LNCaP clone FGC (cell line): Measurements from ENCODE around the gene ARL13A.

Experiments
- DNase-seq: peaks from one replicate; pipeline ENCODE4 v3.0.0-alpha.2; 2011; ENCODE audit warnings: low read depth
- H3K4me3 ChIP-seq: 2 replicates; pipeline ENCODE4 v1.5.1; 2011; ENCODE audit warnings: mild to moderate bottlenecking, low read depth, low read length, control low read depth
- TF ChIP-seq, protein P1 (sequence below): IDR thresholded peaks from 2 replicates; pipeline ENCODE4 v1.5.1; 2012; ENCODE audit warnings: mild to moderate bottlenecking; ENCODE audit not compliant: control insufficient read depth, insufficient read depth; ENCODE audit errors: extremely low read depth

ARL13A gene

DNA sequence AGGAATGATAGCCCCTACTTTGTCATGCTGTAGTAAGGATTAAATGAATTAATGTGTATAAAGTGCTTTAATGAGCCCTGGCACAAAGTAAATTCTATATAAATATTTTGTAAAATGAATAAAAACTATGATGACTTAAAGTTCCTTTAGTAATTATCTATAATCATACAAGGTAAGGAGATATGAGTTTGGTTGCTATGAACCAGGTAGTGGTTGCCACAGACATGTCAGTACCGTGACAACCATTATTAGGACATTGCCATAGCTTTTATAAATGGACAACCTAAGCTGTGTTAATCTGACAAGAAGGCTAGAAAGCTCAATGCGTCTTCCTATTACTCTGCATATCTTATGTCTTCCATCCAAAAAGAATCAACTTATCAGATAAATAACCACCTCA lies at the start of gene ARL13A:
ARL13A (plus strand) TSS at position 301 of the 400 bp plus-strand sequence. CDS start 3,982 bp downstream, outside the sequence.
- TF ChIP-seq, protein P1, sequence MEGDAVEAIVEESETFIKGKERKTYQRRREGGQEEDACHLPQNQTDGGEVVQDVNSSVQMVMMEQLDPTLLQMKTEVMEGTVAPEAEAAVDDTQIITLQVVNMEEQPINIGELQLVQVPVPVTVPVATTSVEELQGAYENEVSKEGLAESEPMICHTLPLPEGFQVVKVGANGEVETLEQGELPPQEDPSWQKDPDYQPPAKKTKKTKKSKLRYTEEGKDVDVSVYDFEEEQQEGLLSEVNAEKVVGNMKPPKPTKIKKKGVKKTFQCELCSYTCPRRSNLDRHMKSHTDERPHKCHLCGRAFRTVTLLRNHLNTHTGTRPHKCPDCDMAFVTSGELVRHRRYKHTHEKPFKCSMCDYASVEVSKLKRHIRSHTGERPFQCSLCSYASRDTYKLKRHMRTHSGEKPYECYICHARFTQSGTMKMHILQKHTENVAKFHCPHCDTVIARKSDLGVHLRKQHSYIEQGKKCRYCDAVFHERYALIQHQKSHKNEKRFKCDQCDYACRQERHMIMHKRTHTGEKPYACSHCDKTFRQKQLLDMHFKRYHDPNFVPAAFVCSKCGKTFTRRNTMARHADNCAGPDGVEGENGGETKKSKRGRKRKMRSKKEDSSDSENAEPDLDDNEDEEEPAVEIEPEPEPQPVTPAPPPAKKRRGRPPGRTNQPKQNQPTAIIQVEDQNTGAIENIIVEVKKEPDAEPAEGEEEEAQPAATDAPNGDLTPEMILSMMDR = no peak

DNA sequence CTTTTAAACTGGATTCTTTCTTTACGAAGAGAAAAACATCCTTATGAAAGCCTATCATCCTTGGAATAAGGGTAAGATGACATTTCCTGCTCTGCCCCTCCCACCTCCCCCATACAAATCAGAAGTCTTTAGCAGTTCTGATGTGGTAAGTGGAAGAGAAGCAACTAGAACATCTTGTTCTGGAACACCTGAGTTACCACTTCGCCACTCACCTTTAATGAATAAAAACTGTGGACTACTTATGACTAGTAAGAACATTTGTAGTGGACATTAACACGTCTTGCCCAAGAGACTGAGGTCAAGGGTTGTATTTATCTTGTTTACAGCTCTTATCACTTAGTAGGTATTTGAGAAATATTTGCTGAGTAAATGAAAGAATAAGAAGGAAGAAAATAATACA lies 45.1 kb upstream of the ARL13A start:
- TF ChIP-seq, protein P1 = no peak
- no peak overlapping the region for H3K4me3 ChIP-seq
- DNase-seq = no peak

More for the DNA sequence above, at the start of gene ARL13A:
- no peak within 1 kb of the TSS for H3K4me3 ChIP-seq
- DNase-seq = no peak

- DNase-seq = no peak
- TF ChIP-seq, protein P1 = no peak
- no peak overlapping the region for H3K4me3 ChIP-seq
These were observed 43.1 kb upstream of the ARL13A start for GRCh38 chrX:100926453-100926852.

GRCh38 chrX:100928660-100929613 lies 40.6 kb upstream of the ARL13A start, which contains the start of gene XKRX:
XKRX (minus strand) TSS chrX:100928917; CDS start chrX:100928304, 613 bp downstream.
- peak within 1 kb of the TSS; percentile 45 for H3K4me3 ChIP-seq
- DNase-seq = no peak
- TF ChIP-seq, protein P1 = no peak

GRCh38 chrX:100931218-100931924 lies 38.1 kb upstream of the ARL13A start:
- TF ChIP-seq, protein P1 = no peak
- no peak overlapping the region for H3K4me3 ChIP-seq
- no peak for DNase-seq

GRCh38 chrX:100931925-100932285 lies 37.6 kb upstream of the ARL13A start:
- TF ChIP-seq, protein P1 = no peak
- DNase-seq = no peak
- H3K4me3 ChIP-seq = no peak overlapping the region
